ENCODE measurements around the gene GNAT2. TPM values are rescaled to one million over a fixed set of nuclear protein-coding genes. Genes with fewer than 3 reads are reported as not detected.

The GNAT2 gene
- total RNA-seq, 1 experiment from 2014 or later: not detected

GRCh38 chr1:109566982-109567381, 52.4 kb downstream of the GNAT2 start:
- no peak for TF ChIP-seq CTCF (IDR thresholded peaks at IDR 0.05; ENCODE audit: insufficient read depth in 1 of 2, low read depth in 1 of 2, low read length in 1 of 2, severe bottlenecking in 1 of 2, unreplicated experiment in 1 of 2)
- Mint-ChIP-seq H3K4me1 (ENCODE audit: low read depth, unreplicated experiment) (peaks cover 18% of the 10 kb centered on the region), H3K27me3 (ENCODE audit: insufficient read depth, unreplicated experiment) (no peaks in the 10 kb centered on the region), H3K4me3 (ENCODE audit: unreplicated experiment) (no peak overlapping the region), H3K36me3 (ENCODE audit: insufficient read depth, unreplicated experiment) (no peaks in the 10 kb centered on the region), H3K27ac (ENCODE audit: unreplicated experiment) (no peak overlapping the region), H3K9me3 (ENCODE audit: unreplicated experiment) (no peaks in the 10 kb centered on the region)
- H3K9me3 ChIP-seq: no peaks in the 10 kb centered on the region
- H3K27me3 ChIP-seq (replicated peaks; ENCODE audit: control insufficient read depth, insufficient read depth, low read length): no peaks in the 10 kb centered on the region
- no peak overlapping the region for H3K4me3 ChIP-seq (ENCODE audit: low read depth, low read length)
- peaks cover 33% of the 10 kb centered on the region for H3K4me1 ChIP-seq
- intact Hi-C loops (cut with micrococcal nuclease; ENCODE audit: unreplicated experiment): no loop called here
- no peak for DNase-seq
- BruUV-seq (replicated peaks): no TSS peak
- ChIA-PET POLR2A (no interaction called here), CTCF (interaction anchor here (1.8 kb wide), 1 partner anchor 19 kb away, joined by 5 read pairs; the partner anchor contains the start of gene GNAI3)
- no peaks in the 10 kb centered on the region for H3K36me3 ChIP-seq (ENCODE audit: control insufficient read depth, insufficient read depth, low read length)

DNA sequence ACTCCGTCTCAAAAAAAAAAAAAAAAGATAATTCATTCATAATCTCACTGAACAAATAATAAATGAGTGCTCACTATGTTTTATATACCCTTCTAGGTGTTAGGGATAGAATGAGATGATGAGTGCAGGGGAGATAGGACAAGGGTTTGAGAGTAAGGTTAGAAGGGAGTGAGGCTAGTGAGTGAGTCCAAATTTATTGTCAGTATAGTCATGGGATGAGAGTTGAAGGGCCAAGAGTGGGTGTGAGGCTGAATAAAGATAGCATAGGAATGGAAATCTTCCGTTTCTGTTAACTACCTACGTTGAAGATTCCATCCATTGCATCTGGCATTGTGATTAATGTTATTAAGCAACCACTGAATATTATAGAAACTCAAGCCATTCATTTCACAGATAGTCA, 54.2 kb downstream of the GNAT2 start:
- Mint-ChIP-seq H3K36me3 (ENCODE audit: insufficient read depth, unreplicated experiment) (no peaks in the 10 kb centered on the region), H3K9me3 (ENCODE audit: unreplicated experiment) (no peaks in the 10 kb centered on the region), H3K4me1 (ENCODE audit: low read depth, unreplicated experiment) (peaks cover 24% of the 10 kb centered on the region), H3K27me3 (ENCODE audit: insufficient read depth, unreplicated experiment) (no peaks in the 10 kb centered on the region), H3K27ac (ENCODE audit: unreplicated experiment) (no peak overlapping the region), H3K4me3 (ENCODE audit: unreplicated experiment) (no peak overlapping the region)
- TF ChIP-seq CTCF (IDR thresholded peaks at IDR 0.05; ENCODE audit: insufficient read depth in 1 of 2, low read depth in 1 of 2, low read length in 1 of 2, severe bottlenecking in 1 of 2, unreplicated experiment in 1 of 2): no peak
- intact Hi-C loops (cut with micrococcal nuclease; ENCODE audit: unreplicated experiment): no loop called here
- Histone ChIP-seq H3K36me3 (ENCODE audit: control insufficient read depth, insufficient read depth, low read length) (no peaks in the 10 kb centered on the region), H3K4me3 (ENCODE audit: low read depth, low read length) (no peak overlapping the region), H3K4me1 (peaks cover 25% of the 10 kb centered on the region), H3K27me3 (replicated peaks; ENCODE audit: control insufficient read depth, insufficient read depth, low read length) (no peaks in the 10 kb centered on the region), H3K9me3 (no peaks in the 10 kb centered on the region)
- POLR2A ChIA-PET: no interaction called here
- no peak for DNase-seq
- BruUV-seq (replicated peaks): no TSS peak
- CTCF ChIA-PET: no interaction called here

GRCh38 chr1:109564194-109564878, 55.1 kb downstream of the GNAT2 start:
- DNase-seq: no peak
- H3K4me1 ChIP-seq: peaks cover 20% of the 10 kb centered on the region
- Mint-ChIP-seq H3K27ac (ENCODE audit: unreplicated experiment) (no peak overlapping the region), H3K9me3 (ENCODE audit: unreplicated experiment) (no peaks in the 10 kb centered on the region), H3K27me3 (ENCODE audit: insufficient read depth, unreplicated experiment) (no peaks in the 10 kb centered on the region), H3K4me3 (ENCODE audit: unreplicated experiment) (no peak overlapping the region), H3K4me1 (ENCODE audit: low read depth, unreplicated experiment) (peaks cover 24% of the 10 kb centered on the region), H3K36me3 (ENCODE audit: insufficient read depth, unreplicated experiment) (no peaks in the 10 kb centered on the region)
- intact Hi-C loops (cut with micrococcal nuclease; ENCODE audit: unreplicated experiment): no loop called here
- POLR2A ChIA-PET: interaction anchor here (0.7 to 1.0 kb wide), 2 partner anchors 16 to 17 kb away, joined by 3 to 4 read pairs; partner anchors contain the start of gene GNAI3
- no peak for TF ChIP-seq CTCF (IDR thresholded peaks at IDR 0.05; ENCODE audit: insufficient read depth in 1 of 2, low read depth in 1 of 2, low read length in 1 of 2, severe bottlenecking in 1 of 2, unreplicated experiment in 1 of 2)
- CTCF ChIA-PET: no interaction called here
- no peaks in the 10 kb centered on the region for H3K27me3 ChIP-seq (replicated peaks; ENCODE audit: control insufficient read depth, insufficient read depth, low read length)
- no TSS peak for BruUV-seq (replicated peaks)
- H3K36me3 ChIP-seq (ENCODE audit: control insufficient read depth, insufficient read depth, low read length): no peaks in the 10 kb centered on the region
- H3K4me3 ChIP-seq (ENCODE audit: low read depth, low read length): no peak overlapping the region
- no peaks in the 10 kb centered on the region for H3K9me3 ChIP-seq
